Trophoblast cell (in vitro differentiated cells and primary cell): ENCODE data around the gene PROC. TPM values are rescaled to one million over a fixed set of nuclear protein-coding genes. Genes with fewer than 3 reads are reported as not detected.

ENCODE experiments used
- DNase-seq, 2 donors: peaks; one replicate each; pipeline ENCODE4 v3.0.0-alpha.2; 2016
- H2AFZ ChIP-seq: 2 replicates; pipeline ENCODE4 v1.6.1; 2013; ENCODE audit warnings: low read length, moderate library complexity, mild to moderate bottlenecking; ENCODE audit not compliant: insufficient read depth, poor library complexity
- H2AK5ac ChIP-seq: 2 replicates; pipeline ENCODE4 v1.6.1; 2013; ENCODE audit warnings: mild to moderate bottlenecking, low read length
- H2BK120ac ChIP-seq: 2 replicates; pipeline ENCODE4 v1.6.1; 2013; ENCODE audit warnings: low read length, mild to moderate bottlenecking, moderate library complexity; ENCODE audit not compliant: insufficient read depth, poor library complexity
- H2BK12ac ChIP-seq: 2 replicates; pipeline ENCODE4 v1.6.1; 2013; ENCODE audit warnings: mild to moderate bottlenecking, low read length, moderate library complexity
- H2BK5ac ChIP-seq: 2 replicates; pipeline ENCODE4 v1.6.1; 2013; ENCODE audit warnings: low read length, low read depth, moderate library complexity, mild to moderate bottlenecking; ENCODE audit not compliant: poor library complexity
- H3K14ac ChIP-seq: 2 replicates; pipeline ENCODE4 v1.6.1; 2013; ENCODE audit warnings: mild to moderate bottlenecking, low read length
- H3K18ac ChIP-seq: 2 replicates; pipeline ENCODE4 v1.6.1; 2013; ENCODE audit warnings: mild to moderate bottlenecking, low read length
- H3K23ac ChIP-seq: 2 replicates; pipeline ENCODE4 v1.6.1; 2013; ENCODE audit warnings: low read length
- H3K27ac ChIP-seq: 2 replicates; pipeline ENCODE4 v1.5.1; 2013; ENCODE audit warnings: low read depth, mild to moderate bottlenecking, inconsistent platforms, low read length, moderate library complexity
- H3K27me3 ChIP-seq: 2 replicates; pipeline ENCODE4 v1.6.1; 2013; ENCODE audit warnings: inconsistent platforms, mild to moderate bottlenecking, low read length, moderate library complexity; ENCODE audit not compliant: insufficient read depth
- H3K36me3 ChIP-seq, 2 experiments: 1 replicate in 1 of 2; 2 replicates in 1 of 2; pipeline ENCODE4 v1.6.1; 2013; ENCODE audit warnings: low read length in 2 of 2, mild to moderate bottlenecking in 2 of 2, moderate library complexity in 1 of 2; ENCODE audit not compliant: insufficient read depth in 2 of 2, control insufficient read depth in 1 of 2
- H3K4ac ChIP-seq: 2 replicates; pipeline ENCODE4 v1.6.1; 2013; ENCODE audit warnings: low read depth, mild to moderate bottlenecking, low read length, moderate library complexity
- H3K4me1 ChIP-seq, 2 experiments: 1 replicate in 1 of 2; 2 replicates in 1 of 2; pipeline ENCODE4 v1.6.1; 2013; ENCODE audit warnings: low read length in 2 of 2, mild to moderate bottlenecking in 2 of 2, moderate library complexity in 1 of 2; ENCODE audit not compliant: insufficient read depth in 2 of 2, control insufficient read depth in 1 of 2
- H3K4me2 ChIP-seq: 2 replicates; pipeline ENCODE4 v1.6.1; 2013; ENCODE audit warnings: inconsistent platforms, mild to moderate bottlenecking, low read length, moderate library complexity
- H3K4me3 ChIP-seq: 2 replicates; pipeline ENCODE4 v1.5.1; 2013; ENCODE audit warnings: mild to moderate bottlenecking, low read depth, low read length, inconsistent platforms
- H3K79me1 ChIP-seq: one replicate; pipeline ENCODE4 v1.6.1; 2013; ENCODE audit warnings: low read length
- H3K79me2 ChIP-seq: 2 replicates; pipeline ENCODE4 v1.6.1; 2013; ENCODE audit warnings: low read length, mild to moderate bottlenecking; ENCODE audit not compliant: control insufficient read depth, insufficient read depth, poor library complexity
- H3K9ac ChIP-seq: 2 replicates; pipeline ENCODE4 v1.6.1; 2013; ENCODE audit warnings: mild to moderate bottlenecking, low read length
- H3K9me3 ChIP-seq: 2 replicates; pipeline ENCODE4 v1.6.1; 2013; ENCODE audit warnings: low read depth, mild to moderate bottlenecking, control low read depth, inconsistent platforms, low read length; ENCODE audit not compliant: insufficient read depth
- H4K12ac ChIP-seq: 2 replicates; pipeline ENCODE4 v1.6.1; 2013; ENCODE audit warnings: low read depth, mild to moderate bottlenecking, low read length, moderate library complexity
- H4K8ac ChIP-seq: 2 replicates; pipeline ENCODE4 v1.6.1; 2013; ENCODE audit warnings: low read depth, mild to moderate bottlenecking, low read length, moderate library complexity
- H4K91ac ChIP-seq: one replicate; pipeline ENCODE4 v1.6.1; 2013; ENCODE audit warnings: low read depth, mild to moderate bottlenecking, low read length, moderate library complexity
- WGBS: extraction: QIAGEN DNeasy Blood & Tissue Kit; methylation state at CpG from one replicate; pipeline ENCODE4 v1.1.7; 2013; ENCODE audit warnings: missing lambda C conversion rate; ENCODE audit not compliant: insufficient read length, insufficient coverage; ENCODE audit errors: extremely low coverage; 5-methylcytosine and 5-hydroxymethylcytosine counted together
- polyA plus RNA-seq: library from polyadenylated mRNA; stranded (reverse); fragments of 200-250 nt; gene quantifications from 2 replicates; pipeline ENCODE4 v1.2.3, GENCODE V29; 2013

Gene PROC
- 0.26 and 0.46 TPM in 2 replicates for polyA plus RNA-seq

DNA sequence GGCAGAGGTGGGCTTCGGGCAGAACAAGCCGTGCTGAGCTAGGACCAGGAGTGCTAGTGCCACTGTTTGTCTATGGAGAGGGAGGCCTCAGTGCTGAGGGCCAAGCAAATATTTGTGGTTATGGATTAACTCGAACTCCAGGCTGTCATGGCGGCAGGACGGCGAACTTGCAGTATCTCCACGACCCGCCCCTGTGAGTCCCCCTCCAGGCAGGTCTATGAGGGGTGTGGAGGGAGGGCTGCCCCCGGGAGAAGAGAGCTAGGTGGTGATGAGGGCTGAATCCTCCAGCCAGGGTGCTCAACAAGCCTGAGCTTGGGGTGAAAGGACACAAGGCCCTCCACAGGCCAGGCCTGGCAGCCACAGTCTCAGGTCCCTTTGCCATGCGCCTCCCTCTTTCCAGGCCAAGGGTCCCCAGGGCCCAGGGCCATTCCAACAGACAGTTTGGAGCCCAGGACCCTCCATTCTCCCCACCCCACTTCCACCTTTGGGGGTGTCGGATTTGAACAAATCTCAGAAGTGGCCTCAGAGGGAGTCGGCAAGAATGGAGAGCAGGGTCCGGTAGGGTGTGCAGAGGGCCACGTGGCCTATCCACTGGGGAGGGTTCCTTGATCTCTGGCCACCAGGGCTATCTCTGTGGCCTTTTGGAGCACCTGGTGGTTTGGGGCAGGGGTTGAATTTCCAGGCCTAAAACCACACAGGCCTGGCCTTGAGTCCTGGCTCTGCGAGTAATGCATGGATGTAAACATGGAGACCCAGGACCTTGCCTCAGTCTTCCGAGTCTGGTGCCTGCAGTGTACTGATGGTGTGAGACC lies at the start of gene PROC:
Gene PROC (plus strand): TSS at position 128 of the 812 bp plus-strand sequence. CDS start 1,516 bp downstream, outside the sequence.
- peaks cover 20% of the 10 kb centered on the region for H3K27me3 ChIP-seq
- no peaks in the 10 kb centered on the region for H3K36me3 ChIP-seq
- no peak within 1 kb of the TSS for H4K8ac ChIP-seq
- H3K4me1 ChIP-seq = peaks cover 12 to 15% of the 10 kb centered on the region in 2 experiments
- H2AK5ac ChIP-seq = no peak within 1 kb of the TSS
- no peak within 1 kb of the TSS for H4K12ac ChIP-seq
- H3K14ac ChIP-seq = no peak within 1 kb of the TSS
- no peak within 1 kb of the TSS for H3K4ac ChIP-seq
- H3K9me3 ChIP-seq = peaks cover 4% of the 10 kb centered on the region
- no CpG with 5 or more reads among the region's 16 CpGs for WGBS
- no peak for DNase-seq
- H2BK120ac ChIP-seq = no peak within 1 kb of the TSS
- no peak within 1 kb of the TSS for H3K9ac ChIP-seq
- no peaks in the 10 kb centered on the region for H3K79me2 ChIP-seq
- H2BK12ac ChIP-seq = no peak within 1 kb of the TSS
- no peak within 1 kb of the TSS for H2BK5ac ChIP-seq
- no peak within 1 kb of the TSS for H2AFZ ChIP-seq
- no peak within 1 kb of the TSS for H4K91ac ChIP-seq
- no peak within 1 kb of the TSS for H3K27ac ChIP-seq
- no peak within 1 kb of the TSS for H3K23ac ChIP-seq
- no peak within 1 kb of the TSS for H3K4me3 ChIP-seq
- no peak within 1 kb of the TSS for H3K18ac ChIP-seq
- no peak within 1 kb of the TSS for H3K4me2 ChIP-seq
- no peaks in the 10 kb centered on the region for H3K79me1 ChIP-seq

DNA sequence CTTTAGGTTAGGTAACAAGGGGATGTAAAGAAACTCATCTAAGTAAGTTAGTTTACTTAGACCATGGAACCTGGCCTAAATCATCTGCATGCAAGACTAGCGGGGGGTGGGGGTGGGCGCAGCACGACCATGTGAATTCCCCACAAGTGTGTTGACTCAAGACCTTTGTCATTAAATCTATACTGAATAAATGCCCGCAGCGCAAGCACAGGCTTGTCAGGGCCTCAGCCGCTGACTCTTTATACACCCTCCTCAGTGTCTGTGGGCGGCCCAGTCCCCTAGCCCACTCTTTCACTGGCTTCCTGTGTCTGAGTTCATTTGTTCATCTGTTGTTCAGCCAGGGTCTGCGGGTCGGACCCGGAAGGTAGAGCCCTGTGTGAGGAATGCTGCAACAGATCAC lies 48.2 kb upstream of the PROC start:
- H3K4me1 ChIP-seq = no peaks in the 10 kb centered on the region

DNA sequence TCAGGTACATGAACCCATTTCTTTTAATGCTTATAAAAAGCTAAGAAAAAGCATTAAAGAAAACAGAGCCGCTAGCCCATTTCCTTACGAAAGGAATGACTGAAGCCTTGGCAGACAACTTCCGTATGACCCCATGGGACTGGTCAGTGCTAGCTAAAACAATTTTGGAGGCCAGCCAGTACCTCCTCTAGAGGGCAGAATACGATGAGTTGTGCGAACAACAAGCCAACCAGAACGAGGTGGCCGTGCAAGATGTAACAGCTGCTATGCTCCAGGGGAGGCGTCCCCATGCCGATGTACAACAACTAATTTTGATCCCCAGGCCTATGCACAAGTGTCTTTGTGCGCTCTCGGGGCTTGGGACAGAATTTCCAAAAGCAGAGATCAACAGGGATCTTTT lies 47.2 kb upstream of the PROC start:
- Histone ChIP-seq H3K9ac (no peak overlapping the region), H3K4me3 (no peak overlapping the region), H3K4ac (no peak overlapping the region), H3K27ac (no peak overlapping the region), H3K14ac (no peak overlapping the region), H3K9me3 (peaks cover 7% of the 10 kb centered on the region), H3K79me1 (no peaks in the 10 kb centered on the region), H3K27me3 (no peaks in the 10 kb centered on the region), H2BK12ac (no peak overlapping the region), H3K4me2 (no peak overlapping the region), H4K12ac (no peak overlapping the region), H2AK5ac (no peak overlapping the region), H2BK120ac (no peak overlapping the region), H2BK5ac (no peak overlapping the region), H4K8ac (no peak overlapping the region), H3K18ac (peak overlapping the region; percentile 65), H3K4me1 (no peaks in the 10 kb centered on the region), H2AFZ (no peak overlapping the region), H3K36me3 (peaks cover 0 to 2% of the 10 kb centered on the region in 2 experiments), H3K79me2 (peaks cover 2% of the 10 kb centered on the region), H3K23ac (no peak overlapping the region), H4K91ac (no peak overlapping the region)
- WGBS = no CpG with 5 or more reads among the region's 11 CpGs
- no peak for DNase-seq

More for the DNA sequence above, 48.2 kb upstream of the PROC start:
- H4K8ac ChIP-seq = no peak overlapping the region
- peaks cover 2% of the 10 kb centered on the region for H3K79me2 ChIP-seq
- H3K27ac ChIP-seq = no peak overlapping the region
- peaks cover 7% of the 10 kb centered on the region for H3K9me3 ChIP-seq
- H3K79me1 ChIP-seq = no peaks in the 10 kb centered on the region
- no peak overlapping the region for H3K4me2 ChIP-seq
- H2BK12ac ChIP-seq = no peak overlapping the region
- H3K14ac ChIP-seq = no peak overlapping the region
- no peak overlapping the region for H4K12ac ChIP-seq
- no peak overlapping the region for H2BK120ac ChIP-seq
- DNase-seq = no peak
- peak overlapping the region; percentile 20 for H3K4ac ChIP-seq
- H2AFZ ChIP-seq = no peak overlapping the region
- H3K27me3 ChIP-seq = no peaks in the 10 kb centered on the region
- no peak overlapping the region for H2AK5ac ChIP-seq
- H3K36me3 ChIP-seq = peaks cover 0 to 2% of the 10 kb centered on the region in 2 experiments
- WGBS = no CpG with 5 or more reads among the region's 10 CpGs
- no peak overlapping the region for H3K23ac ChIP-seq
- no peak overlapping the region for H2BK5ac ChIP-seq
- no peak overlapping the region for H3K9ac ChIP-seq
- H3K4me3 ChIP-seq = no peak overlapping the region
- H3K18ac ChIP-seq = no peak overlapping the region
- H4K91ac ChIP-seq = no peak overlapping the region

DNA sequence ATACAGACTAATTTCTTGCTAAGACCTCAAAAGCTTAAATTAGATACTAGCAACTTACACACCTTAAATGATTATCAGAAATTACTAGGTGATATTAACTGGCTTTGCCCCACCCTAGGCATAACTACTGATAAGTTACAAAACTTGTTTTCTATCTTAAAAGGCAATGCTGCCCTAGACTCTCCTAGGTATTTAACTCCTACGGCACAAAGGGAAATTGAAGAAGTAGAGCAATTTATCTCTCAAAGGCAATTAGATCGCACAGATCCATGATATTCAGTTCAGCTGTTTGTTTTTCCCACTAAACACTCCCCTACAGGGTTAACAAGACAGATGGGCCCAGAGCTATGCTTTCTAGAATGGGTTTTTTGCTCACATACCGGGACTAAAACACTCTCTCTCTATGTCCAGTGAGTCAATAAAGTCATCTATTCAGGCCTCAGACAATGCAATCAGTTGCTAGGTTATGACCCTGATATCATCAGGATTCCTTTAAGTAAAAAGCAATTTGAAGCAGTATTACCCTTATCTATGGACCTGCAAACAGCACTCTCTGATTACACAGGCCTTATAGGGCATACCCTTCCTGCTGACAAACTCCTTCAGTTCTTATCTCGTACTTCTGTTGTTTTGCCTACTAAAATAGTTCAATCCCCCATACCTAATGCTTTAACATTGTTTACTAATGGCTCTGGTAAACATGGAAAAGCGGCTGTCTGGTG lies 44.7 kb upstream of the PROC start:
- no CpG with 5 or more reads among the region's 5 CpGs for WGBS
- no peak overlapping the region for H3K23ac ChIP-seq
- no peaks in the 10 kb centered on the region for H3K27me3 ChIP-seq
- no peak overlapping the region for H2BK5ac ChIP-seq
- H2BK12ac ChIP-seq = no peak overlapping the region
- peaks cover 4% of the 10 kb centered on the region for H3K79me2 ChIP-seq
- no peak overlapping the region for H4K12ac ChIP-seq
- H3K9ac ChIP-seq = no peak overlapping the region
- no peaks in the 10 kb centered on the region for H3K79me1 ChIP-seq
- peaks cover 13% of the 10 kb centered on the region for H3K9me3 ChIP-seq
- H3K36me3 ChIP-seq = peaks cover 4 to 6% of the 10 kb centered on the region in 2 experiments
- H4K8ac ChIP-seq = no peak overlapping the region
- peak; percentile 20 to 41 for DNase-seq
- H2BK120ac ChIP-seq = no peak overlapping the region
- H2AK5ac ChIP-seq = no peak overlapping the region
- H3K27ac ChIP-seq = no peak overlapping the region
- no peaks in the 10 kb centered on the region for H3K4me1 ChIP-seq
- H3K4me3 ChIP-seq = no peak overlapping the region
- no peak overlapping the region for H4K91ac ChIP-seq
- no peak overlapping the region for H3K4ac ChIP-seq
- H3K4me2 ChIP-seq = no peak overlapping the region
- no peak overlapping the region for H2AFZ ChIP-seq
- H3K14ac ChIP-seq = no peak overlapping the region
- H3K18ac ChIP-seq = no peak overlapping the region
